SK-N-SH treated with all-trans-retinoic acid at 6 μM for 48 hours (cell line): ENCODE results near the gene GAREM2.

Experiments used
- ATAC-seq: fragments of 200-7000 bp; cut with Tn5 transposase; 3 replicates; pipeline ENCODE4 v1.9.1; 2020; ENCODE audit warnings: mild to moderate bottlenecking, moderate library complexity
- ARNTL ChIP-seq: fragments of 450-650 bp; formaldehyde crosslinking; IDR thresholded peaks from 2 replicates; pipeline ENCODE4 v1.5.0; 2020; ENCODE audit warnings: low read depth, mild to moderate bottlenecking, moderate library complexity, borderline replicate concordance
- BACH2 ChIP-seq: fragments of 250-450 bp; sonication (Bioruptor Pico); IDR thresholded peaks from 2 replicates; pipeline ENCODE4 v1.9.0; 2021; ENCODE audit warnings: mild to moderate bottlenecking, borderline replicate concordance
- ESRRG ChIP-seq: fragments of 250-450 bp; sonication (Bioruptor Pico); IDR thresholded peaks from 2 replicates; pipeline ENCODE4 v1.6.1; 2021; ENCODE audit warnings: mild to moderate bottlenecking
- GLIS3 ChIP-seq: fragments of 250-450 bp; sonication (Bioruptor Pico); IDR thresholded peaks from 2 replicates; pipeline ENCODE4 v1.5.0; 2020; ENCODE audit warnings: mild to moderate bottlenecking, moderate library complexity
- ISL1 ChIP-seq: fragments of 250-450 bp; sonication (Bioruptor Pico); IDR thresholded peaks from 2 replicates; pipeline ENCODE4 v2.1.2; 2022; ENCODE audit warnings: mild to moderate bottlenecking, moderate library complexity
- OSR1 ChIP-seq: fragments of 250-450 bp; sonication (Bioruptor Pico); IDR thresholded peaks from 2 replicates; pipeline ENCODE4 v1.8.0; 2022; ENCODE audit warnings: moderate library complexity, mild to moderate bottlenecking, inconsistent platforms
- PPARA ChIP-seq: fragments of 250-450 bp; sonication (Bioruptor Pico); IDR thresholded peaks from 2 replicates; pipeline ENCODE4 v1.5.0; 2020; ENCODE audit warnings: mild to moderate bottlenecking, borderline replicate concordance
- SNAI2 ChIP-seq: fragments of 250-450 bp; sonication (Bioruptor Pico); IDR thresholded peaks from 2 replicates; pipeline ENCODE4 v1.5.0; 2020; ENCODE audit warnings: mild to moderate bottlenecking, moderate library complexity
- TCF4 ChIP-seq: fragments of 250-450 bp; sonication (Bioruptor Pico); IDR thresholded peaks from 2 replicates; pipeline ENCODE4 v1.8.0; 2021; ENCODE audit warnings: mild to moderate bottlenecking, moderate library complexity, borderline replicate concordance
- TOX ChIP-seq: fragments of 250-450 bp; sonication (Bioruptor Pico); IDR thresholded peaks from 2 replicates; pipeline ENCODE4 v1.8.0; 2021; ENCODE audit warnings: mild to moderate bottlenecking, moderate library complexity, borderline replicate concordance
- ZC3H10 ChIP-seq: fragments of 250-450 bp; sonication (Bioruptor Pico); IDR thresholded peaks from 2 replicates; pipeline ENCODE4 v1.5.1; 2021; ENCODE audit warnings: mild to moderate bottlenecking, moderate library complexity
- ZFP3 ChIP-seq: fragments of 250-450 bp; sonication (Bioruptor Pico); IDR thresholded peaks from 2 replicates; pipeline ENCODE4 v1.5.0; 2020; ENCODE audit warnings: mild to moderate bottlenecking, moderate library complexity
- ZFP30 ChIP-seq: fragments of 450-650 bp; formaldehyde crosslinking; IDR thresholded peaks from 2 replicates; pipeline ENCODE4 v1.5.0; 2022; ENCODE audit warnings: mild to moderate bottlenecking, moderate library complexity
- ZNF70 ChIP-seq: fragments of 450-650 bp; formaldehyde crosslinking; IDR thresholded peaks from 2 replicates; pipeline ENCODE4 v1.5.0; 2020; ENCODE audit warnings: mild to moderate bottlenecking, moderate library complexity
- ZNF8 ChIP-seq: fragments of 450-650 bp; formaldehyde crosslinking; IDR thresholded peaks from 2 replicates; pipeline ENCODE4 v1.5.0; 2020; ENCODE audit warnings: mild to moderate bottlenecking, moderate library complexity
- TF ChIP-seq, protein P1 (sequence below): fragments of 250-450 bp; sonication (Bioruptor Pico); IDR thresholded peaks from 2 replicates; pipeline ENCODE4 v1.8.0; 2021; ENCODE audit warnings: low read depth, mild to moderate bottlenecking, moderate library complexity, borderline replicate concordance
- TF ChIP-seq, protein P2 (sequence below): fragments of 250-450 bp; sonication (Bioruptor Pico); IDR thresholded peaks from 2 replicates; pipeline ENCODE4 v1.5.1; 2021; ENCODE audit warnings: mild to moderate bottlenecking, moderate library complexity
- TF ChIP-seq, protein P3 (sequence below): fragments of 250-450 bp; sonication (Bioruptor Pico); IDR thresholded peaks from 2 replicates; pipeline ENCODE4 v1.5.1; 2020; ENCODE audit warnings: low read depth, mild to moderate bottlenecking, moderate library complexity
- TF ChIP-seq, protein P4 (sequence below): fragments of 250-450 bp; sonication (Bioruptor Pico); IDR thresholded peaks from 2 replicates; pipeline ENCODE4 v1.5.0; 2020; ENCODE audit warnings: mild to moderate bottlenecking, moderate library complexity

The GAREM2 gene

DNA sequence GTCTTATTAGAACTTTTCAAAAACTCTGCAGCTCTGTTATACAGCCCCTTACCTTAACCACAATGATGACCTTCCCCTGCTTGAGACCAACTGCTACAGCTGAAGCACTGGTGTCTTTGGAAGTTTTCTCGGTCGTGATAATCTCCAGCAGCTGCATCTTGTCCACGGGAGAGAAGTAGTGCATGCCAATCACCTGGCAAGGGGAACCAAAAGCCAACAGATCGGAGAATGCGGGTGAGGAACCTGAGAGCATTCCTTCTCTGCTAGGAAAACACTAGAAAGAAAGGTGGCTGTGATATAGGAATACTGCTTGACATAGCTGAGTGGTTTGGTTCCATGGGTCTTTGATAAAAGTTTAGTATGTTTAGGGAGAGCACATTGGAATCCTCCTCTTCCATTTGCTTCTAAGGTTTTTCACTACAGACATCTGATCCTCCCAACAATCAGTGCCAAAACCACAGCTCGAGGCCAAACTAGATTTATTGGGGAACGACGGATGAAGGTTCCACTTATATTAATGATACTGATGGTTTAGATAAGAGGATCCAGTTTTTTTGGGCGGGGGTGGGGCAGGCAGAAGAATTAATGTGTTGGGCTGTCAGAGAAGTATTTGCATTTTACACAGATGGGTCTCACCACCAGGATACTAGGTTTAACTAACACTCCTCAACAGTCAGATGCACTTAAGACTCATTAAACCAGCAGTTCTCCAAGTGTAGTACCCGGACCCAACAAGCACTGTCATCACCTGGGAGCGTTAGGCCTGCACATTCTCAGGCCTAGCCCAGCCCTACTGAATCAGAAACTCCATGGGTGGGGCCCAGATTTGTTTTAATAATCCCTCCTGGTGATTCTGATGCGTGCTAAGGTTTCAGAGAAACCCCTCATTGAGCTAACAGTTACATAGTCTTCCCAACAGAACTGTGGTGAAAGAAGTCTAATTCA, 22.4 kb downstream of the GAREM2 start:
- peak; percentile 51 for ATAC-seq
- TF ChIP-seq PPARA (CRISPR knock-in tag) (no peak), BACH2 (no peak), ZFP30 (no peak), ISL1 (CRISPR knock-in tag) (no peak), ZC3H10 (CRISPR knock-in tag) (no peak), TOX (CRISPR knock-in tag) (no peak), ESRRG (CRISPR knock-in tag) (no peak)
- TF ChIP-seq, protein P1, sequence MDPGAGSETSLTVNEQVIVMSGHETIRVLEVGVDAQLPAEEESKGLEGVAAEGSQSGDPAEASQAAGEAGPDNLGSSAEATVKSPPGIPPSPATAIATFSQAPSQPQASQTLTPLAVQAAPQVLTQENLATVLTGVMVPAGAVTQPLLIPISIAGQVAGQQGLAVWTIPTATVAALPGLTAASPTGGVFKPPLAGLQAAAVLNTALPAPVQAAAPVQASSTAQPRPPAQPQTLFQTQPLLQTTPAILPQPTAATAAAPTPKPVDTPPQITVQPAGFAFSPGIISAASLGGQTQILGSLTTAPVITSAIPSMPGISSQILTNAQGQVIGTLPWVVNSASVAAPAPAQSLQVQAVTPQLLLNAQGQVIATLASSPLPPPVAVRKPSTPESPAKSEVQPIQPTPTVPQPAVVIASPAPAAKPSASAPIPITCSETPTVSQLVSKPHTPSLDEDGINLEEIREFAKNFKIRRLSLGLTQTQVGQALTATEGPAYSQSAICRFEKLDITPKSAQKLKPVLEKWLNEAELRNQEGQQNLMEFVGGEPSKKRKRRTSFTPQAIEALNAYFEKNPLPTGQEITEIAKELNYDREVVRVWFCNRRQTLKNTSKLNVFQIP (CRISPR knock-in tag), result no peak

DNA sequence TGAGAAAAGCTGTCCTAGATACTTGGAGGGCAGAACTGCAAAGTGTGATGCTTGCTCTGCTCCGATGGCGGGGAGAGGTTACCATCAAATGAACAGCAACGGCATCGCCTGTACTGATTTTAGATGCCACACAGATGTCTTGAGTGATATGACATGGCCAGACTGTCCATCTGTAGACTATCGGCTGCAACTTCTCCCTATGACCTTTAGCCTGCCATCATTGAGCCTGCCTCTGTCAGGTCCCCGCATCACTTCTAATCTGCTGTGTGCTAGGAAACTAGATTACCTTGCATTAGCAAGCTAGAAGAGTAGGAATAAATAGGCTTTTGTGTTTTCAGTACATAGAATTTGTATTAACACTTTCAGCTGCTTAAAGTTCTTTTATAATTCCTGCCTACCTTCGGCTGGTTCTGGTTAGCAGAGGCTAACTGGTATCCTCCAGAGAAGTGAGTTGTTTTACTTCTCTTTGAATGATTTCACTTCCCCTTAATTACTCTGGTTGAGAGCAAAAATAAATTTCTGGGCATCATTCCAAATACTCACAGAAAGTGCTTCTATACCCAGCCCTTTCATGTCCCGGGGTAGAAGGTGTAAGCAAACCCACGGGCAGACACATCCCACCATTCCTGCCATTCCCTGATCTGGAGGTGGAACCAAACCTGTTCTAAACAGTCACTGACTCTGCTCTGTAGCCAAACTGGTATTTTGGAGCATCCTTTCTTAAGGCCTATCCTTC, 24.0 kb downstream of the GAREM2 start:
- ATAC-seq, result no peak
- no peak for TF ChIP-seq ZNF8 (CRISPR knock-in tag)
- TF ChIP-seq TOX (CRISPR knock-in tag), result no peak
- TF ChIP-seq TCF4 (CRISPR knock-in tag), result no peak
- no peak for TF ChIP-seq PPARA (CRISPR knock-in tag)
- TF ChIP-seq ARNTL (CRISPR knock-in tag), result no peak
- no peak for TF ChIP-seq BACH2
- TF ChIP-seq, protein P1 (CRISPR knock-in tag), result no peak
- TF ChIP-seq, protein P2, sequence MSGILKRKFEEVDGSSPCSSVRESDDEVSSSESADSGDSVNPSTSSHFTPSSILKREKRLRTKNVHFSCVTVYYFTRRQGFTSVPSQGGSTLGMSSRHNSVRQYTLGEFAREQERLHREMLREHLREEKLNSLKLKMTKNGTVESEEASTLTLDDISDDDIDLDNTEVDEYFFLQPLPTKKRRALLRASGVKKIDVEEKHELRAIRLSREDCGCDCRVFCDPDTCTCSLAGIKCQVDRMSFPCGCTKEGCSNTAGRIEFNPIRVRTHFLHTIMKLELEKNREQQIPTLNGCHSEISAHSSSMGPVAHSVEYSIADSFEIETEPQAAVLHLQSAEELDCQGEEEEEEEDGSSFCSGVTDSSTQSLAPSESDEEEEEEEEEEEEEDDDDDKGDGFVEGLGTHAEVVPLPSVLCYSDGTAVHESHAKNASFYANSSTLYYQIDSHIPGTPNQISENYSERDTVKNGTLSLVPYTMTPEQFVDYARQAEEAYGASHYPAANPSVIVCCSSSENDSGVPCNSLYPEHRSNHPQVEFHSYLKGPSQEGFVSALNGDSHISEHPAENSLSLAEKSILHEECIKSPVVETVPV (CRISPR knock-in tag), result no peak
- TF ChIP-seq ZFP3 (CRISPR knock-in tag), result no peak
- TF ChIP-seq, protein P3, sequence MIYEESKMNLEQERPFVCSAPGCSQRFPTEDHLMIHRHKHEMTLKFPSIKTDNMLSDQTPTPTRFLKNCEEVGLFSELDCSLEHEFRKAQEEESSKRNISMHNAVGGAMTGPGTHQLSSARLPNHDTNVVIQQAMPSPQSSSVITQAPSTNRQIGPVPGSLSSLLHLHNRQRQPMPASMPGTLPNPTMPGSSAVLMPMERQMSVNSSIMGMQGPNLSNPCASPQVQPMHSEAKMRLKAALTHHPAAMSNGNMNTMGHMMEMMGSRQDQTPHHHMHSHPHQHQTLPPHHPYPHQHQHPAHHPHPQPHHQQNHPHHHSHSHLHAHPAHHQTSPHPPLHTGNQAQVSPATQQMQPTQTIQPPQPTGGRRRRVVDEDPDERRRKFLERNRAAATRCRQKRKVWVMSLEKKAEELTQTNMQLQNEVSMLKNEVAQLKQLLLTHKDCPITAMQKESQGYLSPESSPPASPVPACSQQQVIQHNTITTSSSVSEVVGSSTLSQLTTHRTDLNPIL (CRISPR knock-in tag), result no peak
- TF ChIP-seq, protein P4, sequence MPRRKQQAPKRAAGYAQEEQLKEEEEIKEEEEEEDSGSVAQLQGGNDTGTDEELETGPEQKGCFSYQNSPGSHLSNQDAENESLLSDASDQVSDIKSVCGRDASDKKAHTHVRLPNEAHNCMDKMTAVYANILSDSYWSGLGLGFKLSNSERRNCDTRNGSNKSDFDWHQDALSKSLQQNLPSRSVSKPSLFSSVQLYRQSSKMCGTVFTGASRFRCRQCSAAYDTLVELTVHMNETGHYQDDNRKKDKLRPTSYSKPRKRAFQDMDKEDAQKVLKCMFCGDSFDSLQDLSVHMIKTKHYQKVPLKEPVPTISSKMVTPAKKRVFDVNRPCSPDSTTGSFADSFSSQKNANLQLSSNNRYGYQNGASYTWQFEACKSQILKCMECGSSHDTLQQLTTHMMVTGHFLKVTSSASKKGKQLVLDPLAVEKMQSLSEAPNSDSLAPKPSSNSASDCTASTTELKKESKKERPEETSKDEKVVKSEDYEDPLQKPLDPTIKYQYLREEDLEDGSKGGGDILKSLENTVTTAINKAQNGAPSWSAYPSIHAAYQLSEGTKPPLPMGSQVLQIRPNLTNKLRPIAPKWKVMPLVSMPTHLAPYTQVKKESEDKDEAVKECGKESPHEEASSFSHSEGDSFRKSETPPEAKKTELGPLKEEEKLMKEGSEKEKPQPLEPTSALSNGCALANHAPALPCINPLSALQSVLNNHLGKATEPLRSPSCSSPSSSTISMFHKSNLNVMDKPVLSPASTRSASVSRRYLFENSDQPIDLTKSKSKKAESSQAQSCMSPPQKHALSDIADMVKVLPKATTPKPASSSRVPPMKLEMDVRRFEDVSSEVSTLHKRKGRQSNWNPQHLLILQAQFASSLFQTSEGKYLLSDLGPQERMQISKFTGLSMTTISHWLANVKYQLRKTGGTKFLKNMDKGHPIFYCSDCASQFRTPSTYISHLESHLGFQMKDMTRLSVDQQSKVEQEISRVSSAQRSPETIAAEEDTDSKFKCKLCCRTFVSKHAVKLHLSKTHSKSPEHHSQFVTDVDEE (CRISPR knock-in tag), result no peak
- no peak for TF ChIP-seq ZFP30
- no peak for TF ChIP-seq ZNF70 (CRISPR knock-in tag)
- TF ChIP-seq ZC3H10 (CRISPR knock-in tag), result no peak
- no peak for TF ChIP-seq GLIS3 (CRISPR knock-in tag)
- TF ChIP-seq ISL1 (CRISPR knock-in tag), result no peak
- TF ChIP-seq OSR1 (CRISPR knock-in tag), result no peak
- no peak for TF ChIP-seq SNAI2 (CRISPR knock-in tag)
